ENCODE data around the gene RAB27B.

RAB27B gene

GRCh38 chr18:54824761-54825160 is 3.5 kb upstream of the RAB27B start:
- H3K27me3 ChIP-seq (ENCODE audit: control insufficient read depth, insufficient read depth, low read length): no peaks in the 10 kb centered on the region
- H3K4me1 ChIP-seq (ENCODE audit: control insufficient read depth, insufficient read depth, low read length): peaks cover 2% of the 10 kb centered on the region
- H3K9ac ChIP-seq (ENCODE audit: low read length): no peak overlapping the region
- no peaks in the 10 kb centered on the region for H3K36me3 ChIP-seq (ENCODE audit: control insufficient read depth, insufficient read depth, low read length)
- H3K4me3 ChIP-seq (ENCODE audit: low read length): no peak overlapping the region
- no peak overlapping the region for H3K27ac ChIP-seq (ENCODE audit: low read depth, low read length)

DNA sequence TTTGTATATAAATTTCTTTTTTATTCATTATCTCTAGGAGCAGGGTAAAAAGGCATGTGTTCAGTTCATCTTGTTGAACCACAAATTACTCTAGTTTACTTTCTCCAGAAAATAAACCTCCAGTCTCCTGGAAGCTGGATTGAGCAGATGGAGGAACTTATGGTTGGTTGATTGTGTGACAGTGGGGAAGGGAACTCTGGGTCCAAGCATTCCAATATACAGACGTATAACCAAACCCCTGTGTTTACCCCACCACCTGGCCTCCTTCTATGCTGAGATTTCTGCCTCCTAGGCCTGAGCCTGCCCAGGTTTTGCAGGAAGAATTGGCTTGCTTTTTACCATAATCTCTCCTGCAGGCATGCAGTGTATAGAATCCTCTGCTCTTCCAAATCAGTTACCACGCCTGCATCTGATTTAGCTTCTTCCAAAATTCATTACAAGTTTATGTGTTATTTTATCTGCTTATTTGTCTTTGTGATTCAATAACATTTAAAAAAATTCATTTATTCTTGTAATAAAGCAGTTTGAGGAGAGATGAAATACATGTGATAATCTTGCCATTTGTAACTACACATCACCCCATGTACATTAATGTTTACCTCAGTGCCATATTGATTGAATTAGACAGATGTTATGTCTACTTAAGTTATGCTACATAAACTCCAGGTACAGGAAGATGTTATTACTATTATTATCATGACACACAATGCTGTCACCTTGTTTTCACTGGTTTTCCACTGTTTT is 2.5 kb upstream of the RAB27B start:
- Histone ChIP-seq H3K27me3 (ENCODE audit: control insufficient read depth, insufficient read depth, low read length) (no peaks in the 10 kb centered on the region), H3K36me3 (ENCODE audit: control insufficient read depth, insufficient read depth, low read length) (no peaks in the 10 kb centered on the region), H3K9ac (ENCODE audit: low read length) (no peak overlapping the region), H3K4me3 (ENCODE audit: low read length) (no peak overlapping the region), H3K27ac (ENCODE audit: low read depth, low read length) (no peak overlapping the region), H3K4me1 (ENCODE audit: control insufficient read depth, insufficient read depth, low read length) (peaks cover 2% of the 10 kb centered on the region)

DNA sequence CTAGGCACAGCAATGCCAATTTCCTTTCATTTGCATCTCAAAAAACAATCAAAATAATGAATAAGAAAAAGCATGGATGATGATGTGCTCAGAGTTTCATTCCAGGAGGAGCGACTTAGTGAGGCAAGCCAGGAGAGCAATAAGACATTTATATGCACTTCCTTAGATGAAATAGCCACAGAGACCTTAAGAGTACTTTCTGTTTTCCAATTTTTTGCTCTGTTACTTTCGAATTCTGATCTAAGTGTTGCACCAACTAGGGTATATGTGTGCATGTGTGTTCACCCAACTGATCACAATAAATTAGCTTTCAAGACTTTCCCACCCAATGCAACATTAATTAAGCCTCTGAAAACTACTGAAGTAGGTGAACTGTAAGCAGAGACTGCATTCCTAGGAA is 709 bp downstream of the RAB27B start:
- Histone ChIP-seq H3K27ac (ENCODE audit: low read depth, low read length) (no peak overlapping the region), H3K36me3 (ENCODE audit: control insufficient read depth, insufficient read depth, low read length) (no peaks in the 10 kb centered on the region), H3K4me1 (ENCODE audit: control insufficient read depth, insufficient read depth, low read length) (peaks cover 2% of the 10 kb centered on the region), H3K4me3 (ENCODE audit: low read length) (peak overlapping the region; percentile 77), H3K9ac (ENCODE audit: low read length) (no peak overlapping the region), H3K27me3 (ENCODE audit: control insufficient read depth, insufficient read depth, low read length) (no peaks in the 10 kb centered on the region)

- no peak overlapping the region for H3K9ac ChIP-seq (ENCODE audit: low read length)
- H3K27me3 ChIP-seq (ENCODE audit: control insufficient read depth, insufficient read depth, low read length): no peaks in the 10 kb centered on the region
- no peak overlapping the region for H3K27ac ChIP-seq (ENCODE audit: low read depth, low read length)
- no peak overlapping the region for H3K4me3 ChIP-seq (ENCODE audit: low read length)
- no peaks in the 10 kb centered on the region for H3K36me3 ChIP-seq (ENCODE audit: control insufficient read depth, insufficient read depth, low read length)
- H3K4me1 ChIP-seq (ENCODE audit: control insufficient read depth, insufficient read depth, low read length): peaks cover 2% of the 10 kb centered on the region
Observed at GRCh38 chr18:54829856-54830255, 1.6 kb downstream of the RAB27B start.

GRCh38 chr18:54830260-54830659 is 2.0 kb downstream of the RAB27B start:
- no peaks in the 10 kb centered on the region for H3K27me3 ChIP-seq (ENCODE audit: control insufficient read depth, insufficient read depth, low read length)
- H3K36me3 ChIP-seq (ENCODE audit: control insufficient read depth, insufficient read depth, low read length): no peaks in the 10 kb centered on the region
- no peak overlapping the region for H3K9ac ChIP-seq (ENCODE audit: low read length)
- H3K27ac ChIP-seq (ENCODE audit: low read depth, low read length): no peak overlapping the region
- peaks cover 2% of the 10 kb centered on the region for H3K4me1 ChIP-seq (ENCODE audit: control insufficient read depth, insufficient read depth, low read length)
- H3K4me3 ChIP-seq (ENCODE audit: low read length): no peak overlapping the region

- peaks cover 2% of the 10 kb centered on the region for H3K4me1 ChIP-seq (ENCODE audit: control insufficient read depth, insufficient read depth, low read length)
- H3K4me3 ChIP-seq (ENCODE audit: low read length): no peak overlapping the region
Observed at GRCh38 chr18:54830866-54831265, 2.6 kb downstream of the RAB27B start.

GRCh38 chr18:54835944-54836343 is 7.7 kb downstream of the RAB27B start:
- no peak overlapping the region for H3K4me3 ChIP-seq (ENCODE audit: low read length)
- no peak overlapping the region for H3K27ac ChIP-seq (ENCODE audit: low read depth, low read length)
- H3K36me3 ChIP-seq (ENCODE audit: control insufficient read depth, insufficient read depth, low read length): no peaks in the 10 kb centered on the region
- H3K27me3 ChIP-seq (ENCODE audit: control insufficient read depth, insufficient read depth, low read length): no peaks in the 10 kb centered on the region
- no peaks in the 10 kb centered on the region for H3K4me1 ChIP-seq (ENCODE audit: control insufficient read depth, insufficient read depth, low read length)
- H3K9ac ChIP-seq (ENCODE audit: low read length): no peak overlapping the region

More at GRCh38 chr18:54830866-54831265, 2.6 kb downstream of the RAB27B start:
- Histone ChIP-seq H3K36me3 (ENCODE audit: control insufficient read depth, insufficient read depth, low read length) (no peaks in the 10 kb centered on the region), H3K9ac (ENCODE audit: low read length) (no peak overlapping the region), H3K27me3 (ENCODE audit: control insufficient read depth, insufficient read depth, low read length) (no peaks in the 10 kb centered on the region), H3K27ac (ENCODE audit: low read depth, low read length) (no peak overlapping the region)

DNA sequence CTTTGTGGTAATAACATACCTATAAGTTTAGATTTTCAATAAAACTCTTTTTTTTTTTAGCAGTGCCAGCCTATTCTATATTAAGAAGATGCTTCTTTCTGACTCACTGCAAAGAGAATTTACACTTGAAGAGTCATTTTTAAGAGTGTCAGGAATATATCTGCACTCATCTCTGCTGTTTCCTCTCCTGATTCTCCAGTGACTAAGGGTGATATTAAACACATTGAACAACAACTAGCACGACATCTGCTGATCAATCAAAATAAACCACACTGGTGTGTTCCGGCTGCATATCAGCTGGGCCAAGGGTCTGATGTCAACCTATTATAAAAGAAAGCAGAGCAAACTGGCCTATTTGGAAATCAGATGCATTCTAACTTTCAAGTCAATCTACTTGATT is 15.0 kb downstream of the RAB27B start:
- H3K4me3 ChIP-seq (ENCODE audit: low read length): no peak overlapping the region

DNA sequence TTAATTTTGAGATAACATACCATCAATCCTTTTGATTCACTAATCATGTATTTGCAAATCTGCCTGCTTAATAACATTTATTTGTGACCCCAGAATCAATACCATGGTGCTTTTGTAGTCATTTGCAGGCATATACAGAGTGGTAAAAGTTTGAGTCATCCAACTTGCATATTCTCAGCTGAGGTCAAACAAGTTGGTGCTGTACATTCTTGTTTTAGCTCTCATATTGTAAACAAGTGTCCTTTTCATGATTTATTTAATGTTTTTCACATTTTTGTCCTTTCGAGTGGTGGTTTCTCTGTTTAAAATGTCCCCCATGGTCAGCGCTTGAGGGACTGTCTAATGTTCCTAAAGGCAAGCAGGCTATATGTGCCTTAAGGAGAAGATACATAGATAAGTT is 17.5 kb downstream of the RAB27B start:
- Histone ChIP-seq H3K4me1 (ENCODE audit: control insufficient read depth, insufficient read depth, low read length) (no peaks in the 10 kb centered on the region), H3K27ac (ENCODE audit: low read depth, low read length) (no peak overlapping the region), H3K36me3 (ENCODE audit: control insufficient read depth, insufficient read depth, low read length) (no peaks in the 10 kb centered on the region), H3K27me3 (ENCODE audit: control insufficient read depth, insufficient read depth, low read length) (no peaks in the 10 kb centered on the region), H3K4me3 (ENCODE audit: low read length) (no peak overlapping the region), H3K9ac (ENCODE audit: low read length) (no peak overlapping the region)

More for the DNA sequence above, 15.0 kb downstream of the RAB27B start:
- H3K4me1 ChIP-seq (ENCODE audit: control insufficient read depth, insufficient read depth, low read length): no peaks in the 10 kb centered on the region
- no peaks in the 10 kb centered on the region for H3K27me3 ChIP-seq (ENCODE audit: control insufficient read depth, insufficient read depth, low read length)
- H3K27ac ChIP-seq (ENCODE audit: low read depth, low read length): no peak overlapping the region
- no peak overlapping the region for H3K9ac ChIP-seq (ENCODE audit: low read length)
- no peaks in the 10 kb centered on the region for H3K36me3 ChIP-seq (ENCODE audit: control insufficient read depth, insufficient read depth, low read length)

- Histone ChIP-seq H3K27ac (ENCODE audit: low read depth, low read length) (no peak overlapping the region), H3K27me3 (ENCODE audit: control insufficient read depth, insufficient read depth, low read length) (no peaks in the 10 kb centered on the region), H3K4me1 (ENCODE audit: control insufficient read depth, insufficient read depth, low read length) (no peaks in the 10 kb centered on the region), H3K9ac (ENCODE audit: low read length) (no peak overlapping the region), H3K36me3 (ENCODE audit: control insufficient read depth, insufficient read depth, low read length) (no peaks in the 10 kb centered on the region), H3K4me3 (ENCODE audit: low read length) (no peak overlapping the region)
Observed at GRCh38 chr18:54848121-54848520, 19.8 kb downstream of the RAB27B start.

DNA sequence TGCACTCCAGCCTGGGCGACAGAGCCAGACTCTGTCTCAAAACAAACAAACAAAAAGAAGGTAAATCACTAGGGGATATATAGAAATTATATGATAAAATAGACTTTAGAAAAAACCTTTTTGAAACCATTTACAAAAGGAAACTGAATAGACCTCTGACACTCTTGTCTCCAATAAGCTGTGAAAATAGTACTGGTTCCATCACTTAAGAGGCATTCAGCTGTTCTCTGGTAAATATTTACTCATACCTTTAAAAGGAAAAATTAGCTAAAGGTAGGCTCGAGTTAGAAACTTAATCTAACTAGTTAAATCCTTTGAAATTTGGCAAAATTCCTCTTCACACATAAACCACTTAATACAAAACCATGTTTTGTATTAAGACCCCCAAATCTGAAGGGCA is 21.4 kb downstream of the RAB27B start:
- H3K4me3 ChIP-seq (ENCODE audit: low read length): no peak overlapping the region
- no peaks in the 10 kb centered on the region for H3K27me3 ChIP-seq (ENCODE audit: control insufficient read depth, insufficient read depth, low read length)
- no peak overlapping the region for H3K27ac ChIP-seq (ENCODE audit: low read depth, low read length)
- H3K9ac ChIP-seq (ENCODE audit: low read length): no peak overlapping the region
- no peaks in the 10 kb centered on the region for H3K36me3 ChIP-seq (ENCODE audit: control insufficient read depth, insufficient read depth, low read length)
- H3K4me1 ChIP-seq (ENCODE audit: control insufficient read depth, insufficient read depth, low read length): no peaks in the 10 kb centered on the region

DNA sequence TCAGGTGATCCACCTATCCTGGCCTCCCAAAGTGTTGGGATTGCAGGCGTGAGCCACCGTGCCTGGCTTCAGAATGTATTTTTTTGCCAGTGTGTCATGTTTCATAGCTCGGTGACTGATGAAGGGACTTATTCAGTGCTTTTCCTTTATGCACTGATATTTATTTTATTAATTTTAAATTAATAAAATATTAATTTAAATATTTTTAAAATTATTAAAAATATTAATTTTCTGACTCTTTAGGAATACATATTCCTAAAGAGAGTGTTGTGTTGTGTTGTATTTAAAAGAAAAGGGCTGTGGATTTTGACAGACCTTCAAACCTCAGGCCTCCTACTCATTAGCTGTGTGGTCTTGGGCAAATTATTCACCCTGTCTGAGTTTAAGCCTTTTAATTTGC is 22.3 kb downstream of the RAB27B start:
- Histone ChIP-seq H3K36me3 (ENCODE audit: control insufficient read depth, insufficient read depth, low read length) (no peaks in the 10 kb centered on the region), H3K4me3 (ENCODE audit: low read length) (no peak overlapping the region), H3K27ac (ENCODE audit: low read depth, low read length) (no peak overlapping the region), H3K4me1 (ENCODE audit: control insufficient read depth, insufficient read depth, low read length) (no peaks in the 10 kb centered on the region), H3K9ac (ENCODE audit: low read length) (no peak overlapping the region), H3K27me3 (ENCODE audit: control insufficient read depth, insufficient read depth, low read length) (no peaks in the 10 kb centered on the region)

All from rectal smooth muscle tissue (tissue), 1 donor.